ENCODE data around the gene IGLL1. TPM values are rescaled to one million over a fixed set of nuclear protein-coding genes. Genes with fewer than 3 reads are reported as not detected.
"Not testable (repeated sequence)": the region's sequence is repeated elsewhere in the genome, so short reads cannot be mapped to it uniquely, and the experiment has no call there.

Gene IGLL1
- total RNA-seq, 6 donors from 2014 or later = not detected

DNA sequence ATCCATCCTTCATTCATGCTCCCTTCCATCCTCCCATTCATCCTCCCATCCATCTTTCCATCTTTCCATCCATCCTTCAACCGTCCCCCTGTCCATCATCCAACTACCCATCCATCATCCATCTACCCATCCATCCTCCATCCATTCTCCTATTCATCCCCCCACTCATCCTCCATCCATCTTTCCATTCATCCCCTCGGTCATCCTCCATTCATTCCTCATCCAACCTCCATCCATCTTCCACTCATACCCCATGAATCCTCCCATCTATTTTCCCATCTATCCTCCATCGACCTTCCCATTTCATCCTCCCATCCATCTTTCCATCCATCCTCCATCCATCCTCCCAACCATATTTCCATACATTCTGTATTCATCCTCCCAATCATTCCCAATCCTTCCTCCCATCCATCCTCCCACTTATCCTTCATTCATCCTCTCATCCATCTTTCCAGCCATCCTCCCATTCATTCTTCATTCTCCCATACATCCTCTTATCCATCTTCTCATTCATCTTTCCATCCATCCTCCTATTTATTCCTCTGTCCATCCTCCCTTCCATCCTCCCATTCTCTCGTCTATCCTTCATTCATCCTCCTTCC, 29.9 kb downstream of the IGLL1 start:
- TF ChIP-seq POLR2AphosphoS5 (IDR thresholded peaks at IDR 0.05) (no peak), EP300 (IDR thresholded peaks at IDR 0.05) (no peak), POLR2A (IDR thresholded peaks at IDR 0.05) (no peak)
- TF ChIP-seq, protein P1, sequence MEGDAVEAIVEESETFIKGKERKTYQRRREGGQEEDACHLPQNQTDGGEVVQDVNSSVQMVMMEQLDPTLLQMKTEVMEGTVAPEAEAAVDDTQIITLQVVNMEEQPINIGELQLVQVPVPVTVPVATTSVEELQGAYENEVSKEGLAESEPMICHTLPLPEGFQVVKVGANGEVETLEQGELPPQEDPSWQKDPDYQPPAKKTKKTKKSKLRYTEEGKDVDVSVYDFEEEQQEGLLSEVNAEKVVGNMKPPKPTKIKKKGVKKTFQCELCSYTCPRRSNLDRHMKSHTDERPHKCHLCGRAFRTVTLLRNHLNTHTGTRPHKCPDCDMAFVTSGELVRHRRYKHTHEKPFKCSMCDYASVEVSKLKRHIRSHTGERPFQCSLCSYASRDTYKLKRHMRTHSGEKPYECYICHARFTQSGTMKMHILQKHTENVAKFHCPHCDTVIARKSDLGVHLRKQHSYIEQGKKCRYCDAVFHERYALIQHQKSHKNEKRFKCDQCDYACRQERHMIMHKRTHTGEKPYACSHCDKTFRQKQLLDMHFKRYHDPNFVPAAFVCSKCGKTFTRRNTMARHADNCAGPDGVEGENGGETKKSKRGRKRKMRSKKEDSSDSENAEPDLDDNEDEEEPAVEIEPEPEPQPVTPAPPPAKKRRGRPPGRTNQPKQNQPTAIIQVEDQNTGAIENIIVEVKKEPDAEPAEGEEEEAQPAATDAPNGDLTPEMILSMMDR (IDR thresholded peaks at IDR 0.05) = no peak
- H3K27me3 ChIP-seq = no peaks in the 10 kb centered on the region
- WGBS, 2 donors = 71 to 81% methylated on average over 4 of the region's 4 CpGs
- no peak overlapping the region for H3K27ac ChIP-seq
- H3K4me3 ChIP-seq = no peak overlapping the region
- peaks cover 0 to 11% (median 3%) of the 10 kb centered on the region in 4 donors for H3K9me3 ChIP-seq
- ATAC-seq (ENCODE audit: low FRiP score in 2 of 2) (no peak), DNase-seq (no peak)
- no peaks in the 10 kb centered on the region for H3K4me1 ChIP-seq
- H3K36me3 ChIP-seq = no peaks in the 10 kb centered on the region

DNA sequence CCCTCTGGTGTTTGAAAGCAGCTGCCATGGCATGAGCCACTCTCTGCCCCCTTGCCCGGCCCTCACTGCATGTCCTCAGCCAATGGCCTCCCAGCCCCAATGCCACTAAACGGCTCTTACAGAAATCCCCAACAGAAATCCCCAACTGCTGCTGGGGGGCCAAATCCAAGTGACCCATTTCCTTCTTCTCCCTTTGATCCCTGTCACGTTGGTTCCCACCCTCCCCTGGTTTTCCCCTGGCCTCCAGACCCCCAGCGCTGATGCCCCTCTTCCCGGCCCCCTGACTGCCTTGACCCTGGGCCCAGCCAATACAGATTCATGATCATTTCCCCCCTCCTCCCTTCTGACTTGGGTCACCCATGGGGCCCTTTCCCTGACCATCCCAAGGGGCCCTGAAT, 30.9 kb downstream of the IGLL1 start:
- no peak for TF ChIP-seq EP300 (IDR thresholded peaks at IDR 0.05)
- TF ChIP-seq, protein P1 (IDR thresholded peaks at IDR 0.05) = no peak
- no peak for TF ChIP-seq POLR2AphosphoS5 (IDR thresholded peaks at IDR 0.05)
- no peak for TF ChIP-seq POLR2A (IDR thresholded peaks at IDR 0.05)
- no peak for ATAC-seq (ENCODE audit: low FRiP score in 2 of 2)
- Histone ChIP-seq H3K4me3 (no peak overlapping the region), H3K27me3 (no peaks in the 10 kb centered on the region), H3K27ac (no peak overlapping the region), H3K36me3 (no peaks in the 10 kb centered on the region), H3K9me3 (peaks cover 0 to 11% (median 3%) of the 10 kb centered on the region in 4 donors), H3K4me1 (no peaks in the 10 kb centered on the region)
- WGBS, 2 donors = 69 to 71% methylated on average over 5 of the region's 5 CpGs
- no peak for DNase-seq

DNA sequence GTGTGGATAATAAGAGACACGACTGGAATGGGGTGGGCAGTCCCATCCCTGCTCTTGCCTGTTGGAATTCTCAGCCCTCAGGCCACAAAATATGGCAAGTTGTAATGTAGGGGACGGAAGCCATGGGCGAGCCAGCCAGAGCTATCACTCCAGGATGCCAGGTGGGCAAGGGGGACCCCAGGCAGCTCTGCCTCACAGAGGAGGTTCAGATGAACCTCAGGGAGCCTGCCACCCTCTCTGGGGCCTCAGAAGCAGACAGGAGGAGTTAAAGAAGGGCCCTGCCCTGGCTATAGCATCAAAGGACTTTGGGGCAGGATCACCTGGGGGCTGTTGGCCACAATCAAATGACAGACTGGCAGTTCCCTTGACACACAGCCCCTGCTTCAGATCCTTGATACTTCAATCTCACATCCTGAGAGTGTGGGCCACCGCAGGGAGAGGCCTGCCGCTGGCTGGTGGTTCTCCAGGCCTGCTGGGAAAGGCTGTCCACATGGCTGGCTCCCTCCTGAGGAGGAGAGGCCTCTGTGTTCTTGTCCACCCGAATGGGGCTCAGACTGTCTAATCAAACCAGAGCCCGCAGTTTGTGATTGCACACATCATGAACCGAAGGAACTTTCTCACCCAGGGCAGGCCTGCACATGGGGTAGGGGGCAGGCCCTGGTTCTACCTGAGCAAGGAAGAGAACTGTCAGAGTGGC, 31.4 kb downstream of the IGLL1 start:
- TF ChIP-seq, protein P1 (IDR thresholded peaks at IDR 0.05) = no peak
- TF ChIP-seq POLR2A (IDR thresholded peaks at IDR 0.05) (no peak), POLR2AphosphoS5 (IDR thresholded peaks at IDR 0.05) (no peak), EP300 (IDR thresholded peaks at IDR 0.05) (no peak)
- ATAC-seq (ENCODE audit: low FRiP score in 2 of 2) (no peak), DNase-seq (no peak)
- peaks cover 0 to 11% (median 3%) of the 10 kb centered on the region in 4 donors for H3K9me3 ChIP-seq
- no peak overlapping the region for H3K27ac ChIP-seq
- WGBS, 2 donors = 77 to 84% methylated on average over 5 to 8 of the region's 8 CpGs
- H3K4me1 ChIP-seq = no peaks in the 10 kb centered on the region
- no peak overlapping the region for H3K4me3 ChIP-seq
- no peaks in the 10 kb centered on the region for H3K36me3 ChIP-seq
- no peaks in the 10 kb centered on the region for H3K27me3 ChIP-seq

DNA sequence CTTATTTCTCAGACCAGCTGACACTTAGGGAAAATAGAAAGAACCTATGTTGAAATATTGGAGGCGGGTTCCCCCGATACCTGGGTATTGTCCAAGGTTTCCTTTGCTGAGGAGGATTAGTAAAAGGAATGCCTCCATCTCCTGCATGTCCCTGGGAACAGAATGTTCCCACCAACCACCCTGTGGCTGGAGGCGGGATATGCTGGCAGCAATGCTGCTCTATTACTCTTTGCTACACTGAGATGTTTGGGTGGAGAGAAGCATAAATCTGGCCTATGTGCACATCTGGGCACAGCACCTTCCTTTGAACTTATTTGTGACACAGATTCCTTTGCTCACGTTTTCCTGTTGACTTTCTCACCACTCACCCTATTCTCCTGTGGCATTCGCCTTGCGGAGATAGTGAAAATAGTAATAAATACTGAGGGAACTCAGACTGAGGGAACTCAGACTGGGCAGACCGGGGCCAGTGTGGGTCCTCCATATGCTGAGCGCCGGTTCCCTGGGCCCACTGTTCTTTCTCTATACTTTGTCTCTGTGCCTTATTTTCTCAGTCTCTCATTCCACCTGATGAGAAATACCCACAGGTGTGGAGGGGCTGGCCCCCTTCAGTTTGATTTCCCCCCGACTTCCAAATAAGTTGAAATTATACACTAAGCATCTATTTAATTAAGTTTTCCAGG, 32.1 kb downstream of the IGLL1 start:
- DNase-seq = no peak
- Histone ChIP-seq H3K9me3 (peaks cover 0 to 11% (median 3%) of the 10 kb centered on the region in 4 donors), H3K4me1 (peaks cover 0 to under 1% (median 0%) of the 10 kb centered on the region in 4 donors), H3K4me3 (no peak overlapping the region), H3K27me3 (no peaks in the 10 kb centered on the region), H3K27ac (no peak overlapping the region), H3K36me3 (no peaks in the 10 kb centered on the region)
- TF ChIP-seq POLR2AphosphoS5 (IDR thresholded peaks at IDR 0.05) (no peak), EP300 (IDR thresholded peaks at IDR 0.05) (no peak), POLR2A (IDR thresholded peaks at IDR 0.05) (no peak)
- TF ChIP-seq, protein P1 (IDR thresholded peaks at IDR 0.05) = no peak
- no peak for ATAC-seq (ENCODE audit: low FRiP score in 2 of 2)
- 88 to 89% methylated on average over 10 of the region's 10 CpGs for WGBS, 2 donors

DNA sequence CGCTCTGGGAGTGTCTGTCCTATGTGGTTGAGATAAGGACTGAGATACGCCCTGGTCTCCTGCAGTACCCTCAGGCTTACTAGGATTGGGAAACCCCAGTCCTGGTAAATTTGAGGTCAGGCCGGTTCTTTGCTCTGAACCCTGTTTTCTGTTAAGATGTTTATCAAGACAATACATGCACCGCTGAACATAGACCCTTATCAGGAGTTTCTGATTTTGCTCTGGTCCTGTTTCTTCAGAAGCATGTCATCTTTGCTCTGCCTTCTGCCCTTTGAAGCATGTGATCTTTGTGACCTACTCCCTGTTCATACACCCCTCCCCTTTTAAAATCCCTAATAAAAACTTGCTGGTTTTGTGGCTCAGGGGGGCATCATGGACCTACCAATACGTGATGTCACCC, 32.7 kb downstream of the IGLL1 start:
- not testable (repeated sequence) for H3K27me3 ChIP-seq; ATAC-seq (ENCODE audit: low FRiP score in 2 of 2); H3K4me3 ChIP-seq; H3K4me1 ChIP-seq; H3K36me3 ChIP-seq; H3K27ac ChIP-seq; DNase-seq
- WGBS, 2 donors = 90 to 93% methylated on average over 5 of the region's 5 CpGs
- peaks cover 0 to 11% (median 3%) of the 10 kb centered on the region in 4 donors for H3K9me3 ChIP-seq

Data from upper lobe of left lung (tissue), 6 donors.